Mesenteric fat pad (tissue), 1 donor: ENCODE measurements around the gene SLC22A12. TPM values are rescaled to one million over a fixed set of nuclear protein-coding genes. Genes with fewer than 3 reads are reported as not detected.
"Not testable (repeated sequence)": the region's sequence is repeated elsewhere in the genome, so short reads cannot be mapped to it uniquely, and the experiment has no call there.

Experiments used
- DNase-seq: peaks from one replicate; pipeline ENCODE4 v3.0.0-alpha.2; 2020; ENCODE audit warnings: low spot score
- long read RNA-seq: library from polyadenylated mRNA; unstranded; transcript quantifications from one replicate; pipeline ENCODE4 v2.0.0, GENCODE V29; 2020
- total RNA-seq: library from RNA; stranded (reverse); fragmentation: NEBNext Ultra II Directional; extraction: Animal tissue kit (Norgen Biotek cat#: 25700); gene quantifications from one replicate; pipeline ENCODE4 v1.2.1, GENCODE V29; 2021
- donor health status: DM: yes; HTN: yes; CAD: no.

SLC22A12 gene
- 0.29 TPM for total RNA-seq
- long read RNA-seq = 0 reads

GRCh38 chr11:64590763-64591221, at the start of gene SLC22A12:
SLC22A12 (plus strand) TSS chr11:64591220; CDS start chr11:64591557, 337 bp downstream.
- no peak for DNase-seq

DNA sequence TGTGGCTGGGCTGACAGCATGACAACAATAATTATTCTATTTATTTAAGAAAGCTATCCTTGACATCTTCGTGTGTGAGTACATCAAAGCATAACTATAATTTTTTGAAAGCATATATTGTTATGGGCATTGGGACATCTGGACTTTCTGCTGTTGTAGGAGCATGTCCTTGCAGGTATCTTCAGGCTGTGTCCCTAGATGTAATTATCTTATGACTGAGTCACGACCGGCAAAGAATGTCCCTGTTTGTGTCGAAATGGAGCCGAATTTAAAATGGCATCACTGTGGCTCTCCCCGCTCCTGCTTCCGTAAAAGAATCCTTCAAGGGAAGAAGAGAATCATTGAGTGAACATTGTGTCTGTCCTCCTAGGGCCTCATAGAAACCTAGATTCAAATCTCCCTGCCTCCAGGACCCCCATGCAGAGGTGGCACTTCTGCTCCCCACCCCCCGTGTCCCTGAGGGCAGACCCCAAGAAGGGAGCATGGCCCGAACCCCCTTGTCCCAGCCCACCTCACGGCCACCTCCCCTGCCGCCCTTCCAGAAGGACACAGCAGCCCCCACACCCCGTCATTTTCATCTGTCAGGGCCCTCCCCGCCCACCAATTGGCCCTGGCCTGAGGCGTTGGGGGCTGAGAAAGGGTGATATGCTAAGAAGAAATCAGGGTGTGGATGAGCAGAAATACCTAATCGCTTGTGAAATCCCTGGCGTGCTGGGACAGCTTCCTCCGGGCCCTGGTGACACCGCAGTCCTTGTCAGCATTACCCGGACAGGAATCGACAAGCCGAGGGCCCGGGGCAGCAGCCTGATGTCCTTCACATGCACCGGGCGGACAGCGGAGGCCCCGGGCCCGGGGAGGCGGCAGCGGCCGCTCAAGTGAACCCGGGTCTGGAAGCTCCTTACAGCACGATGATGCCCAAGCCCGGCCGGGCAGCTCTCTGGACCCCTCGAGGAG, 48.6 kb upstream of the SLC22A12 start:
- no peak for DNase-seq

DNA sequence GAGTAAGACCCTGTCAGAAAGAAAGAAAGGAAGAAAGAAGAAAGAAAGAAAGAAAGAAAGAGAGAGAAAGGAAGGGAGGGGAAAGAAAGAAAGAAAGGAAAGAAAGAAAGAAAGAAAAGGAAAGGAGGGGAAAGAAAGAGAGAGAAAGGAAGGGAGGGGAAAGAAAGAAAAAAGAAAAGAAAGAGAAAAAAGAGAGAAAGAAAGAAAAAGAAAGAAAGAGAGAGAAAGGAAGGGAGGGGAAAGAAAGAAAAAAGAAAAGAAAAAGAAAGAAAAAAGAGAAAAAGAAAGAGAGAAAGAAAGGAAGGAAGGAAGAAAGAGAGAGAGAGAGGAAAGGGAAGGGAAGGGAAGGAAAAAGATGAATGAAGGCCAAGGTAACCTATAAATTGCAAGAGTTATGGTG, 47.2 kb upstream of the SLC22A12 start:
- no peak for DNase-seq

- no peak for DNase-seq
Measured at GRCh38 chr11:64544616-64545296, 46.3 kb upstream of the SLC22A12 start.

DNA sequence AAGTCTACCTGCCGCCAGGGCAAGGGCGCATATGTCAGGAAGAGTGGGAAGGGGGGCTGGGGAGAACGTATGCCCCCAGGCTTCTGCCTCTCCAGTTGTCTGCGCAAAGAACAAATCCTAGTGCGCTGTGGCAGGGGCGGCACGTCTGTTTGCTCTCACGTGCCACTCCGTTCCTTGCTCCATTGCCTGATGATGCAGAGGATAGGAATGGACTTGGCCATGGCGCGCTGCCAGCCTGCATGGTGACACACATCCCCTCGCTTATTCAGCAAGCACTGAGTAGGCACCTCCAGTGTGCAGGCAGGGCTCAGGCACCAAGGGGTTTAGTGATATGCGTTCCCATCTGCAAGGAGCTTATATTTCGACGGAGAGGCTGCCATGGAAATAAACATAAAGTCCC, 45.4 kb upstream of the SLC22A12 start:
- no peak for DNase-seq

GRCh38 chr11:64546176-64546575, 44.8 kb upstream of the SLC22A12 start:
- no peak for DNase-seq

- no peak for DNase-seq
Measured at GRCh38 chr11:64546600-64546999, 44.4 kb upstream of the SLC22A12 start.

GRCh38 chr11:64549969-64550368, 41.1 kb upstream of the SLC22A12 start:
- no peak for DNase-seq

- no peak for DNase-seq
Measured at GRCh38 chr11:64553554-64554201, 37.3 kb upstream of the SLC22A12 start.

GRCh38 chr11:64556044-64556720, 34.8 kb upstream of the SLC22A12 start:
- no peak for DNase-seq

DNA sequence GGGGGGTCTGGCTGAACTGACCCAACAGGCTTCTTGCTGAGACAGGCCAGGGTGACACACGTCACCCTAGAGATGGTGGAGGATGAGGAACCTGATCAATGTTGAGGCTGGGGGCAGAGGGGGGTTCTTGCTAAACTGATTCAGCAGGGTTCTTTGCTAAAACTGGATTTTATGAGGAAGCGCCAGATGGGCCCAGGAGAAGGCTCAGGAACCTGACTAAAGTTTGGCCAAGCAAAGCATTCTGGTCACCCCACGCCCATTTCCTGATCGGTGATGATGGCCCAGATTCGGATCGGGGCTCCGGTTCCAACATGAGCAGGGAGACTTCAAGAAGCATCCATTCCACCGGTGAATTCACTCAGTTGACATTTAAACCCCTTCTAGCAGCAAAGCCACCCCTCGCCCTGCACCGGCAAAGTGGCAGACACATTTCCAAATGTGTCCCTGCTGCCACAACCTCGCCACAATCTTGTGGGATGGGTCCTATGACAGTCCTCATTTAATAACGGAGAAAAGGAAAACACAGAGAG, 34.2 kb upstream of the SLC22A12 start:
- DNase-seq = no peak

DNA sequence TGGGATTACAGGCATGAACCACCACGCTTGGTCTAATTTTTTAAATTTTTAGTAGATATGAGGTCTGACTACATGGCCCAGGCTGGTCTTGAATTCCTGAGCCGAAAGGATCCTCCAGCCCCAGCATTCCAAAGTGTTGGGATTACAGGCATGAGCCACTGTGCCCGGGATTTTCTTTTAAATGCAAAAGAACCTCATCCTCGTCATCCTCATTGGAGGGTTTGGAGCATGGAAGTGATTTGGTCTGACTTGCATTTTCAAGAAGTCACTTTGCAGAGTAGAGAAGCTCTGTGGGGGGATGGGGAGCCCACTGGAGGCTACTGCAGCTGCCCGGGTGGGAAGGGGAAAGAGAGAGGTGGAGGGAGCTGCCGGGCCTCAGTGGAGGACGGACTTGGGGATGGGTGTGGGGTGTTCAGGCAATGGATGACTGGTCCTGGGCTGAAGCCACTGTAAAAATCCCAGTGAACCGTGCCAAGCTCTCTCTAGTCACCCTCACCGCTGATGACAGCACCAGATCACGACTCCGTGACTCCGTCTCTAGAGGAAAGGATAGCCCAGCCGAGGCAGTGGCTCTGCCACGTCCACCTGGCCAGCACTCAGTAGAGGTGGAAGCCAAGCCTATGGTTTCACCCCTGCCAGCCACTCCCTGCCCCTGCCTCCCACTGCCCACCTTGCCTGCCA, 32.8 kb upstream of the SLC22A12 start:
- no peak for DNase-seq

GRCh38 chr11:64558869-64559268, 32.2 kb upstream of the SLC22A12 start:
- DNase-seq = no peak

- DNase-seq = no peak
Measured at GRCh38 chr11:64559351-64560138, 31.5 kb upstream of the SLC22A12 start.

DNA sequence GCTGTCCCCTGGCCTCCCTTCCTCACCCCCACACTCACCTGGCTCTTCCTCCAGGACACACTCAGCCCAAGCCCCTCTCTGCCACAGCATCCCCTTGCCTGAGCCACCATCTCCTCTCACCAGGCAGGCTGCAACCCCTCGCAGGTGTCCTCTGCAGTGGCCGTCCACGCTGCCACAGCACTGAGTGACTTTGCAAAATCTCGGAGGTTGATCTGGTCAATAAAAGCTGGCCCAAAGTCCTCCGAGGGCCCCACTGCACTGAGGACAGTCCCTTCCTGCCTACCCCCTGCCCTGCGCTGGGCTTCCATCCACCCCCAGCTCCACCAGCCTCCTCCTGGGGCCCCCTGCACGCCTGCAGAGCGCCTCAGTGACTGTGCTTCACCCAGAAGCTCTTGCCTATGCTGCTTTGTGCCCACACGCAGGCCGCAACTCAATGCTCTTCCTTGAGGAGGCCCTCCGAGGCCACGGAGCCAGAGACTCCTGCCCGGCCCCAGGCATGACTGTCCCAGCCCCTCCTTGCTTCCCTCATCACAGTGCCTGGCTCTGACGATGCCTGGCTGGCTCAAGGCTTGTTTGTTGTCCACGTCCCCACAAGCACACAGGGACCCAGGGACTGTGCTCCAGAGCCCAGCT, 30.8 kb upstream of the SLC22A12 start:
- DNase-seq = no peak

GRCh38 chr11:64560941-64561340, 30.1 kb upstream of the SLC22A12 start:
- no peak for DNase-seq

DNA sequence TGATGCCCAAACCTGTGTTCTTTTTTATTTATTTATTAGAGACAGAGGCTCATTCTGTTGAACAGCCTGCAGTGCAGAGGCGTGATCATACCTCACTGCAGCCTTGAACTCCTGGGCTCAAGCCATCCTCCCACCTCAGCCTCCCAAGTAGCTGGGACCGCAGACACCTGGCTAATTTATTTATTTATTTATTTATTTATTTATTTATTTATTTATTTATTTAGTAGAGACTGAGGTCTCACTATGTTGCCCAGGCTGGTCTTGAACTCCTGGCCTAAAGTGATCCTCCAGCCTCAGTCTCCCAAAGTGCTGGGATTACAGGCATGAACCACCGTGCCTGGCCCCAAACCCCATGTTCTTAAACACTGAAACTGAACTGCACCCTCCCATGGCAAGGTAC, 29.6 kb upstream of the SLC22A12 start:
- DNase-seq = not testable (repeated sequence)

GRCh38 chr11:64561984-64562722, 28.9 kb upstream of the SLC22A12 start:
- no peak for DNase-seq
